Brain microvascular endothelial cell (primary cell): Measurements from ENCODE around the gene TNS1.

Source experiments
- DNase-seq: peaks from one replicate; pipeline ENCODE4 v3.0.0-alpha.2; 2020
- H3K27ac ChIP-seq: fragments of 250-450 bp; sonication (Bioruptor Pico); 2 replicates; pipeline ENCODE4 v1.5.1; 2020; ENCODE audit warnings: mild to moderate bottlenecking, moderate library complexity
- H3K27me3 ChIP-seq: fragments of 250-450 bp; sonication (Bioruptor Pico); replicated peaks from 2 replicates; pipeline ENCODE4 v1.5.1; 2020; ENCODE audit warnings: mild to moderate bottlenecking
- H3K36me3 ChIP-seq: fragments of 250-450 bp; sonication (Bioruptor Pico); replicated peaks from 2 replicates; pipeline ENCODE4 v1.5.1; 2020; ENCODE audit warnings: mild to moderate bottlenecking
- H3K4me3 ChIP-seq: 2 replicates; pipeline ENCODE4 v1.5.1; 2011; ENCODE audit warnings: low read depth, mild to moderate bottlenecking, control low read depth, low read length, moderate library complexity
- CTCF ChIP-seq: IDR thresholded peaks from 2 replicates; pipeline ENCODE4 v1.5.1; 2011; ENCODE audit warnings: low read depth, mild to moderate bottlenecking, moderate library complexity, low read length, control low read depth, inconsistent platforms; ENCODE audit errors: missing control alignments
- in situ Hi-C: cut with HindIII; loops from 2 replicates; pipeline ENCODE4 v1.10.0; 2017; ENCODE audit warnings: low sequenced_read_pairs, low pct_ligation_motif_present

Gene TNS1

GRCh38 chr2:217887841-217888701 lies 114.7 kb downstream of the TNS1 start:
- no peak overlapping the region for H3K4me3 ChIP-seq
- peaks cover 43% of the 10 kb centered on the region for H3K36me3 ChIP-seq
- in situ Hi-C loops: no loop called here
- H3K27me3 ChIP-seq: no peaks in the 10 kb centered on the region
- no peak for TF ChIP-seq CTCF
- no peak overlapping the region for H3K27ac ChIP-seq
- DNase-seq: no peak

DNA sequence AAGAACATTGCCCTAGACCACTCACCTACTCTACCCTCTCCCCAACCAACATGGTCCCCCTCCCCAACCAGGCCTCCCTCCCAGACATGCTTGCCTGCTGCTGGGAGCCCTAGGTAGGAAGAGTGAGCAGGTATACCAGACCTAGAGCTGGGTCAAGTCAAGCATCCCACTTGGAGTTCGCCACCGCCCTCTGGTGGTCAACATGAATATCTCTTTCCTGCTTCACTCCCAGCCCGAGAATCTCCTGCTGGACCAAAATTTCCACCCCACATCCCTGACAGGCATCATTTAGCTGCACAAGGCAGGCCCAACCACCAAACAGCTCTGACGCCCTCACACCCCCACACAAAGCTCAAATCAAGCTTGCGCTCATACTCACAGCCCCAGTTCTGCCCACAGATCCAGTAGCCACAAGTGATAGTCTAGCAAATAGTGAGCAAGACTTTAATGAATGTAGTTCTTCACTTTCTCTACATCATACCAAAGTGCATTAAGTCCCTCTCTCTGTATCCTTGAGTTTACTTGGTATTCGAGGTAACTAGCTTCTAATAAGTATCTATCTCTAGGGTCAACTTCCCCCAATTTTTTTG lies 116.0 kb downstream of the TNS1 start:
- peak; percentile 87 for TF ChIP-seq CTCF
- Histone ChIP-seq H3K27ac (no peak overlapping the region), H3K36me3 (peaks cover 35% of the 10 kb centered on the region), H3K27me3 (no peaks in the 10 kb centered on the region), H3K4me3 (no peak overlapping the region)
- DNase-seq: peak; percentile 31
- in situ Hi-C loops: no loop called here

DNA sequence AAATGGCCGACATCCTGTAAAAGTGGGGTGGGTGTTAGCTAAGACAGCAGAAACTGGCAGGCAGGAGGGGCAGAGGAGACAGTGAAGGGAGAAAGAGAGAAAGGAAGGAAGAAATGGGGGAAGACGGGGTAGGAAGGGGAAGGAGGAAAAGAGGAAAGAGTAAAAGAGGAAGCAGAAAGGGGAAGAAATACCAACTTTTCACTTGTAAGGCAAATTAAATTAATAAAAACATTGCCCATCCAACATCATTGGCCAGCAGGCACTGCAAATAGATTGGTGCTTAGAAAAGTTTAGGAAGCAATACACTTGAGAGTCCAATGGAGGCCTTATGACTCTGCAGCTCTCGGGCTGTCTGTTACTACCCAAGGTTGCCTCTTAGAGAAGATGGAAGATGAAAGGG lies 116.7 kb downstream of the TNS1 start:
- H3K36me3 ChIP-seq: peaks cover 37% of the 10 kb centered on the region
- no peaks in the 10 kb centered on the region for H3K27me3 ChIP-seq
- no peak for TF ChIP-seq CTCF
- no peak overlapping the region for H3K27ac ChIP-seq
- in situ Hi-C loops: no loop called here
- no peak overlapping the region for H3K4me3 ChIP-seq
- DNase-seq: no peak

- H3K27ac ChIP-seq: no peak overlapping the region
- no peaks in the 10 kb centered on the region for H3K27me3 ChIP-seq
- no peak for TF ChIP-seq CTCF
- in situ Hi-C loops: no loop called here
- DNase-seq: no peak
- H3K4me3 ChIP-seq: no peak overlapping the region
- peaks cover 45% of the 10 kb centered on the region for H3K36me3 ChIP-seq
These were observed 117.8 kb downstream of the TNS1 start for GRCh38 chr2:217884985-217885384.

GRCh38 chr2:217880891-217881290 lies 121.9 kb downstream of the TNS1 start:
- H3K4me3 ChIP-seq: no peak overlapping the region
- TF ChIP-seq CTCF: no peak
- peaks cover 36% of the 10 kb centered on the region for H3K36me3 ChIP-seq
- no peak overlapping the region for H3K27ac ChIP-seq
- in situ Hi-C loops: no loop called here
- H3K27me3 ChIP-seq: no peaks in the 10 kb centered on the region
- no peak for DNase-seq
